ENCODE results near the gene SRD5A3.
"Not testable (repeated sequence)": the region's sequence is repeated elsewhere in the genome, so short reads cannot be mapped to it uniquely, and the experiment has no call there.

Gene SRD5A3

DNA sequence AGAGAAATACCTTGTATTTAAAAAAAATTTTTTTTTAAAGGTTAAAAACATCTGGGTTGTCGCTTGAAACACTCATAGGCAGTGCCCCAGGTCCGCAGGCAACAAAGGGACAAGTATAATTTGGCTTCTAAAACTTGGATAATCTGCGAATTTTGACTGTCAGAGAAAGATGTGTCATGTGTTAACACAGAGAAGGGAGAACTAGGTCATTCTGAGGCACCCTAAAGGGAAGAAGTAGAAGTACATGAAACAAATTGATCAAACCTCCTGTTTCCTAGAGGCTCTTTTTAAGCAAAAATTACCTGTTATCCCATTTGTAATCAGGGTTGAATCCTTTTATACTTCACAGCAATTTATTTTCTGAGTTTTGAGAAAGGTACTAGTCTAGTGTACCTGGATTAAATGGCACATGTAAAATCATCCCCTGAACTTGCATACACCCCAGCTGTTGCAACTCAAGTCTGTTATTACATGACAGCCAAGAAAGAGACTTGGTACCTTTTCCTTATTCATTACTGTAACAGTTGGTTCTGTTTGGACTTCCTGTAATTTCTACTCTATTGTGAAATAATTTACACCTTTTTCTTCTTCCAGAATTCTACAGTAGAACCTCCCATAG lies 1.7 kb downstream of the SRD5A3 start:
- no peak for DNase-seq

DNA sequence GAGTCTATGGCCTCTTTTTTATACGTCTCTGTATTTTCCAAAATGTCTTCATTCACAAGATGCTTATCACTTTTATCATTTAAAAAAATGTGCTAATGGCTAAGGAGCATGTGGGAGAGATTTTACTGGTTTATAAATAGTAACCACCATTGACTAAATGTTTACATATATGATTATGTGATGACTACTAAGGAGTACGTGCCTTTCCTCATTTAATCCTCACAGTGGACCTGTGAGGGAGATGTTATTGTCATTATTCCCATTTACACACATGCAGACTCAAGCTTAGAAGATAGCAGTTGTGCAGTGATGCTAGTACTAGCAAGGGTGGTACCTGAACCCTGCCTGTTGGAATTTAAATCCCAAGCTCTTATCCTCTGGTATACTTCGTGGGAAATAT lies 2.4 kb downstream of the SRD5A3 start:
- DNase-seq = no peak

- DNase-seq = not testable (repeated sequence)
These were observed 4.8 kb downstream of the SRD5A3 start for GRCh38 chr4:55350870-55351269.

GRCh38 chr4:55351824-55352223 lies 5.8 kb downstream of the SRD5A3 start:
- no peak for DNase-seq

DNA sequence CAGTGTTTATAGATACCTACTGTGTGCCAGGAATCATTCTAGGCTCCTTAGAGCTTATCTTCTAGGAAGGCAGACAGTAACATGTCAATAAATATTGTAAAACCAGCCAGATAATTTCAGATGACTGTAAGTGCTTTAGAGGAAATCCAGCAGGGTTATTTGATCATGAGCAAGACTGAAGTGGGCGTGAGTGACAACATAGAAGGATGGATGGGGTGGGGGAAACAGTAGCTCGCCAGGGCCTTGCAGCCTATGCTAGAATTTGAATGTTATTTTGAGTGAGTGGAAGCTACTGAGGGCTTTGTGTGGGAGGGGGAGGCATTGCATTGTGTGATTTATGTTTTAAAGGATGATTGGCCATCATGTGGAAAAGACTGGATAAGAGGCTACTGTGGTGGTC lies 6.7 kb downstream of the SRD5A3 start:
- no peak for DNase-seq

DNA sequence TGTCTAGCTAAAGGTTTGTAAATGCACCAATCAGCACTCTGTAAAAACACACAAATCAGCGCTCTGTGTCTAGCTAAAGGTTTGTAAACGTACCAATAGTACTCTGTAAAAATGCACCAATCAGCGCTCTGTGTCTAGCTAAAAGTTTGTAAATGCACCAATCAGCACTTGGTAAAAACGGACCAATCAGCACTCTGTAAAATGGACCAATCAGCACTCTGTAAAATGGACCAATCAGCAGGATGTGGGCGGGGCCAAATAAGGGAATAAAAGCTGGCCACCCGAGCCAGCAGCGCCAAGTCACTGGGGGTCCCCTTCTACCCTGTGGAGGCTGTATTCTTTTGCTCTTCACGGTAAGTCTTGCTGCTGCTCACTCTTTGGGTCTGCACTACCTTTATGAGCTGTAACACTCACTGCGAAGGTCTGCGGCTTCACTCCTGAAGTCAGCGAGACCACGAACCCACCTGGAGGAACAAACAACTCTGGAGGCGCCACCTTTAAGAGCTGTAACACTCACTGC lies 7.2 kb downstream of the SRD5A3 start:
- DNase-seq = not testable (repeated sequence)

GRCh38 chr4:55354648-55355047 lies 8.6 kb downstream of the SRD5A3 start:
- DNase-seq = no peak

- no peak for DNase-seq
These were observed 9.5 kb downstream of the SRD5A3 start for GRCh38 chr4:55355555-55355954.

DNA sequence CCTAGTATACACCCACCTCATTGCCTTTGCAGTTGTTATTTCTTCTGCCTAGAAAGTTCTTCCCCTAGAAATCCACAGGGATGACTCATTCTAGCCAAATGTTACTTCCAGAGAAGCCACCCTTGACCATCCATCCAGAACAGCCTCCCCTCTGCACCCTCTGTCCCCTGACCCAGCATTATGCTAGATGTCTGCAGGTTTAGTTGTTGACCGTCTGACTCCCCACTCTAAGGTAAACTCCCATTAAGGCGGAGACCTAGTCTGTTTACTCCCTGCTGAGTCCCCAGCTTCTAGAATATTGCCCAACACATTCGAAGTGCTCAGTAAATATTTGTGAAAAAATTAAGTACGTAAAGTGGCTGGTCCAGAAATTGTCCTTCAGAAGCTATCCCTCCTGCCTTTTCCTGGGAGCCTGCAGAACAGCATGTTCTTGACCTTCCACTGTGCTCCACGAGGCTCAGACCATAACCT lies 11.0 kb downstream of the SRD5A3 start:
- DNase-seq = no peak

- no peak for DNase-seq
These were observed 12.2 kb downstream of the SRD5A3 start for GRCh38 chr4:55358246-55358645.

- no peak for DNase-seq
These were observed 12.6 kb downstream of the SRD5A3 start for GRCh38 chr4:55358668-55359067.

DNA sequence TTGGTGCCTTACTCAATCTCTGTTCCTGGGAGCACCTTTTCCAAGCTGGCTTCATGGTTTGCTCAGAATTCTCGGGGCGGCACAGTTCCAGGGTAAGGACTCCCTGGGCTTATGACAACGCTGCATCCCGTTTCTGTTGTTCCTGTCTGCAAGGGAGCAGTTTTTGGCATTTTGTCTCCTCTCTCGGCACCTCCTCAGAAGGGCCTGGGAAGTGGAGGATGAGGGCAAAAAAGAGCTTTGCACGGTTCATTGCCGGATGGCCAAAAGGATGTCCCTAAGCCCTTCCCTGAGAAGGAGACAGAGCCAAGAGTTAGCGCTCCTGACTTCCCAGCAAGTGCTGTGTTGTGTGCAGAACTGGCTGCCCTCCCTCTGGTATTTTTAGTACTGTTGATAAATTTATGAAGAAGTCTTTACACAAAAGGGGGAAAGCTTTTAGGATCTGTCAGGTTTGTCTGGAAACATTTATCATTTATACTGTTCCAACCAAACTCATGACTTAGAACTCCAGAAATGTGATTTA lies 13.4 kb downstream of the SRD5A3 start:
- DNase-seq = no peak

- not testable (repeated sequence) for DNase-seq
These were observed 16.9 kb downstream of the SRD5A3 start for GRCh38 chr4:55362938-55363337.

DNA sequence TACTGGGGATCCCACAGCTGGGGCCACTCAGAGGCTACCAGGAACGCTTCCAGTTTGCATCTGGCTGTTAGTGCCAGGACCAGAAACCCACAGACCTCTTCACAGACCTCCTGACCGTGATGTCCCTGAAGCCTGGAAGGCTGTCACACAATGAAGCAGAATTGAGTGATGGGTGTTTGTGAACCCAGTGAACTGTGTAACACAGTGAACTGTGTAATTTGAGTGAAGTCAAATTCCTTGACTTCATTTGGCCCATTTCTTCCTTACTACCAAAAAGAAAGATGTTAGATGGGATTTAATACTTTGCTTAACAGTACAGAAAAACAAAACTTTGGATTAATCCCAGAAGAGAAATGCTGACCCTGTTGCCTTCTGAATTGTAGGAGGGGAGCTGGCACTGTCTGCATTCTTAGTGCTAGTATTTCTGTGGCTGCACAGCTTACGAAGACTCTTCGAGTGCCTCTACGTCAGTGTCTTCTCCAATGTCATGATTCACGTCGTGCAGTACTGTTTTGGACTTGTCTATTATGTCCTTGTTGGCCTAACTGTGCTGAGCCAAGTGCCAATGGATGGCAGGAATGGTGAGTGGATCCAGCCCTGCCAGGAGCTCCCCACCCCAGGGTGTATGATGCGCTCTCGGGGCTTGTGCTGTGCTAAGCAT lies 17.8 kb downstream of the SRD5A3 start:
- DNase-seq = no peak

- no peak for DNase-seq
These were observed 18.8 kb downstream of the SRD5A3 start for GRCh38 chr4:55364691-55365344.

GRCh38 chr4:55365345-55365728 lies 19.3 kb downstream of the SRD5A3 start:
- DNase-seq = no peak

- no peak for DNase-seq
These were observed 20.6 kb downstream of the SRD5A3 start for GRCh38 chr4:55366621-55367020.

DNA sequence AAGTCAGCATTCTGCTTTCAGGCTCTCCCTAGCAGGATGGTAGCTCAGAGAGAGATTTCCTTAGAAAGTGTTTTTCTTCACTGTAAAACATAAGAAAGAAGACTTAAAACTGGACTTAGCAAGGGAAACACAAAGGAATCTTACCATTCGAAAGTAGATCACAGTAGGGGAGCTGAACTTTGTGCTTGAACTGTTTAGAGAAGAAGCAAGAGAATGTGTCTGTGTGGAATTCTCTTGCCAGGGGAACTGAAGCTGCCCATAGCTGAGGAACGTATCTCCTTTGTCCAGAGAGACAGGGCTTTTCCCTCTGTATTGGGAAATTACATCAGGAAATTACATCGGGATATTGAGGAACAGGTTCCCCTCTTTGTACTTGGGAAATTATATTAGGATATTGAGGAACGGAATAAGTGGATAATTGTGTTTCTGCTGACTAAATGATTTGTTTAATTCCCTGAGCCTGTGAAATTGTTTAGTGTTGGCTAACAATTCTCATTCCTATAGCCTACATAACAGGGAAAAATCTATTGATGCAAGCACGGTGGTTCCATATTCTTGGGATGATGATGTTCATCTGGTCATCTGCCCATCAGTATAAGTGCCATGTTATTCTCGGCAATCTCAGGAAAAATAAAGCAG lies 21.2 kb downstream of the SRD5A3 start:
- no peak for DNase-seq

- DNase-seq = no peak
These were observed 23.9 kb downstream of the SRD5A3 start for GRCh38 chr4:55369968-55370367.

GRCh38 chr4:55372259-55372658 lies 26.2 kb downstream of the SRD5A3 start:
- DNase-seq = no peak

- no peak for DNase-seq
These were observed 27.4 kb downstream of the SRD5A3 start for GRCh38 chr4:55373461-55373860.

DNA sequence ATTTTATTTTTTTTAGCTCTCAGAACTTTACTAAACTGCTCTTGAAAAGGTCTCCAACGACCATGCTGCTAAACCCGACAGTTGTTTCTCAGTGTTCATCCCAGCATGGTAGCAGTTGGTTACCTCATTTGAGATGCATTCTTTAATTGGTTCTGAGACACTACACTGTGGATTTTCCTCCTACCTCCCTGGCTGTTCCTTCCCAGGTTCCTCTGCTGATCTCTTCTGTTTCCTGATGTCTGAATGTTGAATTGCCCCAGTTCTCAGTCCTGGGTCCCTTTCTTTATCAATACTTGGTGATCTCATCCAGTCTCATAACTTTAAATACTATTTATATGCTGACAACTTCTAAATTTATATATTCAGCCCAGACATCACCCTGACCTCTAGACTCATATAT lies 30.7 kb downstream of the SRD5A3 start:
- no peak for DNase-seq
